Measurements from ENCODE around the gene LARP1.
A peak's percentile ranks its signal among the peaks of the same experiment; 100 is the strongest.

Gene LARP1

DNA sequence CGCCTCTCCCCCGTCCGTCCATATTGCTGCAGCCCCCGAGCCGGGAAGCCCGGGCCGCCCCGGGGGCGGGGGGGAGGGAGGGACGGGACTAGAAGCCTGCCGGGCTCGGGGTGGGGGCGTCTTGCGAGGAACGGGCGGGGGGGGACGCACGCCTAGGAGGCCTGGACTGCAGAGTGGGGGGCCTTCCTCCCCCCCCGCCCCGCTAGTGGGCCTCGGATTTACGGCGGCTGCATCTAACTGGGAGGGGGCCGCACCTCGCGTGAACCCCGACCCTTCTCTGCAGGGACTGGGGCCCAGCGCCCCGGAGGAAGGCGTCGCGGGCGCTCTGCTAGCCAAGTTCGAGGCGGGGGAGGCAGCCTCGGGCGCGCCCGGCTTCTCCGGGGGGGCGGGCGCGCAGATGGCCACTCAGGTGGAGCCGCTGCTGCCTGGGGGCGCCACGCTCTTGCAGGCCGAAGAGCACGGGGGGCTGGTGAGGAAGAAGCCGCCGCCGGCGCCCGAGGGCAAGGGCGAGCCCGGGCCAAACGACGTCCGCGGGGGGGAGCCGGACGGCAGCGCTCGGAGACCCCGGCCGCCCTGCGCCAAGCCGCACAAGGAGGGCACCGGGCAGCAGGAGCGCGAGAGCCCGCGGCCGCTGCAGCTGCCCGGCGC, at the start of gene LARP1:
TSS of gene LARP1 (plus strand) at position 17 of the 648 bp plus-strand sequence. CDS start at position 398, 381 bp downstream.
- no peaks in the 10 kb centered on the region for H3K9me3 ChIP-seq (ENCODE audit: control insufficient read depth, low read length)
- H3K36me3 ChIP-seq (ENCODE audit: control insufficient read depth, insufficient read depth, low read length) = no peaks in the 10 kb centered on the region
- H3K4me3 ChIP-seq (ENCODE audit: low read depth, low read length) = peak within 1 kb of the TSS; percentile 93
- H3K9ac ChIP-seq = peak within 1 kb of the TSS; percentile 38
- peak within 1 kb of the TSS; percentile 87 for H3K4me2 ChIP-seq (ENCODE audit: low read length)
- peak within 1 kb of the TSS; percentile 81 for H2AFZ ChIP-seq
- no peaks in the 10 kb centered on the region for H3K27me3 ChIP-seq (ENCODE audit: control insufficient read depth, insufficient read depth, low read length)
- TF ChIP-seq, protein P1, sequence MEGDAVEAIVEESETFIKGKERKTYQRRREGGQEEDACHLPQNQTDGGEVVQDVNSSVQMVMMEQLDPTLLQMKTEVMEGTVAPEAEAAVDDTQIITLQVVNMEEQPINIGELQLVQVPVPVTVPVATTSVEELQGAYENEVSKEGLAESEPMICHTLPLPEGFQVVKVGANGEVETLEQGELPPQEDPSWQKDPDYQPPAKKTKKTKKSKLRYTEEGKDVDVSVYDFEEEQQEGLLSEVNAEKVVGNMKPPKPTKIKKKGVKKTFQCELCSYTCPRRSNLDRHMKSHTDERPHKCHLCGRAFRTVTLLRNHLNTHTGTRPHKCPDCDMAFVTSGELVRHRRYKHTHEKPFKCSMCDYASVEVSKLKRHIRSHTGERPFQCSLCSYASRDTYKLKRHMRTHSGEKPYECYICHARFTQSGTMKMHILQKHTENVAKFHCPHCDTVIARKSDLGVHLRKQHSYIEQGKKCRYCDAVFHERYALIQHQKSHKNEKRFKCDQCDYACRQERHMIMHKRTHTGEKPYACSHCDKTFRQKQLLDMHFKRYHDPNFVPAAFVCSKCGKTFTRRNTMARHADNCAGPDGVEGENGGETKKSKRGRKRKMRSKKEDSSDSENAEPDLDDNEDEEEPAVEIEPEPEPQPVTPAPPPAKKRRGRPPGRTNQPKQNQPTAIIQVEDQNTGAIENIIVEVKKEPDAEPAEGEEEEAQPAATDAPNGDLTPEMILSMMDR (IDR thresholded peaks at IDR 0.05) = no peak
- H3K27ac ChIP-seq = peak within 1 kb of the TSS; percentile 88
- H3K79me2 ChIP-seq = peaks cover 46% of the 10 kb centered on the region
- H3K4me1 ChIP-seq = peaks cover 22% of the 10 kb centered on the region

DNA sequence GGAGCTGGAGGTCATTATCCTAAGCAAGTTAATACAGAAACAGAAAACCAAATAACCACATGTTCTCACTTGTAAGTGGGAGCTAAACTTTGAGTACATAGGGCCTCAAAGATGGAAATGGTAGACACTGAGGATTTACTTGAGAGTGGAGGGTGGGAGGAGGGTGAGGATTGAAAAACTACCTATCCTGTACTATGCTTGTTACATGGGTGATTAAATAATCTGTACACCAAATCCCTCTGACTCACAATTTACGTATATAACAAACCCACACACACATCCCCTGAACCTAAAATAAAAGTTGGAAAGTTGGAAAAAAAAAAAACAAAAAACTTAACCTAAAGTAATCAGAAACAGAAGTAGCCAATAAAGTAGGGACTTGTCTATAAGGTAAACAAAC, 48.8 kb upstream of the LARP1 start:
- H2AFZ ChIP-seq = no peak overlapping the region
- H3K79me2 ChIP-seq = peaks cover 19% of the 10 kb centered on the region
- H3K9ac ChIP-seq = no peak overlapping the region
- H3K4me1 ChIP-seq = peaks cover 16% of the 10 kb centered on the region
- no peaks in the 10 kb centered on the region for H3K9me3 ChIP-seq (ENCODE audit: control insufficient read depth, low read length)
- no peak overlapping the region for H3K27ac ChIP-seq
- H3K4me2 ChIP-seq (ENCODE audit: low read length) = no peak overlapping the region
- TF ChIP-seq, protein P1 (IDR thresholded peaks at IDR 0.05) = no peak
- no peaks in the 10 kb centered on the region for H3K36me3 ChIP-seq (ENCODE audit: control insufficient read depth, insufficient read depth, low read length)
- no peaks in the 10 kb centered on the region for H3K27me3 ChIP-seq (ENCODE audit: control insufficient read depth, insufficient read depth, low read length)
- H3K4me3 ChIP-seq (ENCODE audit: low read depth, low read length) = no peak overlapping the region

DNA sequence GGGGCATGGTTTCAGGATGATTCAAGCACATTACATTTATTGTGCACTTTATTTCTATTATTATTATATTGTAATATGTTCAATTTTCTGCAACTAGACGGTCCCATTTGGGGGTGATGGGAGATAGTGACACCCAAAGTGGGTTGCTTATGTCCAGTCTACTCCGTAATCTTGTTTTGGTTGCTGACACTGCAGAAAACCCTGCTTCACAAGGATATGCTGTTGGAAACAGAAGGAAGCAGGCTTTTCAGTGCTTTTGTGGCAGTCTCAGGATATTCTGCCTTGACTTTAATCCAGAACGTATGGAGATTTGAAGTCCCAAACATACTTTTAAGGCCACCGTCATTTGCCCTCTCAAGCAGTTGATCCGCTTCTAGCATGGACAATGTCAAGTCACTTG, 47.5 kb upstream of the LARP1 start:
- H3K4me3 ChIP-seq (ENCODE audit: low read depth, low read length) = no peak overlapping the region
- H2AFZ ChIP-seq = peak overlapping the region; percentile 68
- H3K4me1 ChIP-seq = peaks cover 17% of the 10 kb centered on the region
- TF ChIP-seq, protein P1 (IDR thresholded peaks at IDR 0.05) = no peak
- peak overlapping the region; percentile 23 for H3K4me2 ChIP-seq (ENCODE audit: low read length)
- no peak overlapping the region for H3K9ac ChIP-seq
- peaks cover 26% of the 10 kb centered on the region for H3K79me2 ChIP-seq
- H3K27ac ChIP-seq = peak overlapping the region; percentile 65
- no peaks in the 10 kb centered on the region for H3K27me3 ChIP-seq (ENCODE audit: control insufficient read depth, insufficient read depth, low read length)
- no peaks in the 10 kb centered on the region for H3K9me3 ChIP-seq (ENCODE audit: control insufficient read depth, low read length)
- H3K36me3 ChIP-seq (ENCODE audit: control insufficient read depth, insufficient read depth, low read length) = no peaks in the 10 kb centered on the region

DNA sequence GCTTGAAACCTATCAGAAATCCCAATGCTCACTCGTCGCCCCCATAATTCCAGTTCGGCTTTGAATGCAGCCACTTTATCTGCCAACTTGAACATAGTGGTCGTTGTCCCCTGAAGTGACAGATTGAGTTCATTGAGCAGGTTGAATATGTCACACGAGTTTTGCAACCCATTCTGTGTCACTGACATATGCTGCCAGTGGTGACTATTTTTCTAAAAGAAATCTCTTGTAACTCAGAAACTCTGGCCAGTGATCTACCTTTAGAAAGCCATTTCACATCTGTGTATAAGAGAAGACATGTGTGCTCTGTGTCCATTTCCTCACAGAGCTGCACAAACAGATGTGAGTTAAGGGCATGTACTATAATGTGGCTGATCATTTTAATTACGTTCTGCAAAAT, 47.0 kb upstream of the LARP1 start:
- H3K4me1 ChIP-seq = peaks cover 17% of the 10 kb centered on the region
- H3K9ac ChIP-seq = no peak overlapping the region
- peaks cover 30% of the 10 kb centered on the region for H3K79me2 ChIP-seq
- TF ChIP-seq, protein P1 (IDR thresholded peaks at IDR 0.05) = no peak
- peak overlapping the region; percentile 65 for H3K27ac ChIP-seq
- peak overlapping the region; percentile 68 for H2AFZ ChIP-seq
- no peaks in the 10 kb centered on the region for H3K9me3 ChIP-seq (ENCODE audit: control insufficient read depth, low read length)
- H3K27me3 ChIP-seq (ENCODE audit: control insufficient read depth, insufficient read depth, low read length) = no peaks in the 10 kb centered on the region
- no peak overlapping the region for H3K4me2 ChIP-seq (ENCODE audit: low read length)
- no peaks in the 10 kb centered on the region for H3K36me3 ChIP-seq (ENCODE audit: control insufficient read depth, insufficient read depth, low read length)
- H3K4me3 ChIP-seq (ENCODE audit: low read depth, low read length) = no peak overlapping the region

DNA sequence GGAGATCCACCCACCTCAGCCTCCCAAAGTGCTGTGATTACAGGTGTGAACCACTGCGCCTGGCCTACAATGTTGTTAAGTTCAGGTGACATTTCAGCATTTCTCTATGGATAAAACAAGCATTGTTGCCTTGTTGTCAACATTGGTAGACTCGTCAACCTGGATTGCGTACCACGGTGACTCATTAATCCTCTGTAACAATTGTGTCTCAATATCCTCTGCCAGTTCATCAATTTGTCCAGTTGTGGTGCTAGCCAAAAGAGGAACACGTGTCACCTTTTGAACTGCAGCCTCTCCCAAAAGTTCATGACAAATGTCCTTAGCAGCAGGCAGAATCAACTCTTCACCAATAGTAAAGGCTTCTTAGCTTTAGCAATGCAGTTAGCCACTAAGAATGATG, 46.3 kb upstream of the LARP1 start:
- no peaks in the 10 kb centered on the region for H3K27me3 ChIP-seq (ENCODE audit: control insufficient read depth, insufficient read depth, low read length)
- TF ChIP-seq, protein P1 (IDR thresholded peaks at IDR 0.05) = no peak
- H2AFZ ChIP-seq = no peak overlapping the region
- H3K79me2 ChIP-seq = peaks cover 30% of the 10 kb centered on the region
- H3K9ac ChIP-seq = no peak overlapping the region
- no peaks in the 10 kb centered on the region for H3K9me3 ChIP-seq (ENCODE audit: control insufficient read depth, low read length)
- no peaks in the 10 kb centered on the region for H3K36me3 ChIP-seq (ENCODE audit: control insufficient read depth, insufficient read depth, low read length)
- H3K27ac ChIP-seq = no peak overlapping the region
- no peak overlapping the region for H3K4me3 ChIP-seq (ENCODE audit: low read depth, low read length)
- no peak overlapping the region for H3K4me2 ChIP-seq (ENCODE audit: low read length)
- peaks cover 20% of the 10 kb centered on the region for H3K4me1 ChIP-seq

All from parathyroid adenoma (tissue), 2 donors.